Measurements from ENCODE around the gene C17orf114.

C17orf114 gene

DNA sequence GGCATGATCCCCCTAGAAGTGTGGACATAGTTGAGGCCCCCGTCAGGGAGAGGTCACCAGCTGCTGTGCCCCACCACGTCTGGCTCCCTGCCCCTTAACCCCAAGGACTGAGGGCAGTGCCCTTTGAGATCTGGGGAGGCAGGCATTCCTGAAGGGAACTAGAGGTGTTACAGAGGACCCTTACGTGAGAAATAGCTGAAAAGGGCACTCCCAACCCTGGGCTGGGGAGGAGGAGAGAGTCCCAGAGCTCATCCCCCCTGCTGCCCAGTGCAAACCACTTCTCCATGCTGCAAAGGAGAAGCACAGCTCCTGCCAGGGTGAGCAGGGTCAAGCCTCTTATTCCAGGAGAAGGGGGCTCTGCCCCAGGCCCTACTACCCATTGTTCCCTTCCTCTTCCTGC, 20.7 kb upstream of the C17orf114 start:
- no peak for DNase-seq

GRCh38 chr17:4818276-4818675, 16.1 kb upstream of the C17orf114 start:
- no peak for DNase-seq

GRCh38 chr17:4816826-4817225, 14.7 kb upstream of the C17orf114 start:
- DNase-seq = no peak

- no peak for DNase-seq
Measured at GRCh38 chr17:4815043-4815675, 13.0 kb upstream of the C17orf114 start.

GRCh38 chr17:4812690-4813089, 10.6 kb upstream of the C17orf114 start:
- no peak for DNase-seq

- no peak for DNase-seq
Measured at GRCh38 chr17:4811471-4811870, 9.3 kb upstream of the C17orf114 start.

DNA sequence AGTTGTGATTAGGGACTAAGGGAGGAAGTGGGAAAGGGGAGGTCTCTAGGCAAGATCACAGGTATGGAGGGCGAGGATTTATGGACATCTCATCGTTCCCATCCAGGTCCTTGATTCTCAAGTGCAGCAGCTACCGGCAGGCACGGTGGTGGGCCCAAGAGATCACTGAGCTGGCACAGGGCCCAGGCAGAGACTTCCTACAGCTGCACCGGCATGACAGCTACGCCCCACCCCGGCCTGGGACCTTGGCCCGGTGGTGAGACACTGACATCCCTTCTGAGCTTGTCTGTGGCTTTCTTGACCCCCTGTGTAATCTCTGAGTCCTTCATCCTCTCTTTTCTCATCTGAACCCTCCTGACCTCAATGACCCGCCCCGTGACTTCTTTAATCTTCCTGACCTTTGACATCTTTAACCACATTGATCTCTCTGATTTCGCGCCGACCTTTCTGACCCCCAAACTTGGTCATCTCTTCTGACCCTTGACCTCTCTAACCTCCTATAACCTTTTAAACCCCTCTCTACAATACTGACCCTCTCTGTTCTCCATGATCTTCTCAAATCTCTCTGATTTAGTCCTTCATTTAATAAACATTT, 8.7 kb upstream of the C17orf114 start:
- DNase-seq = no peak

DNA sequence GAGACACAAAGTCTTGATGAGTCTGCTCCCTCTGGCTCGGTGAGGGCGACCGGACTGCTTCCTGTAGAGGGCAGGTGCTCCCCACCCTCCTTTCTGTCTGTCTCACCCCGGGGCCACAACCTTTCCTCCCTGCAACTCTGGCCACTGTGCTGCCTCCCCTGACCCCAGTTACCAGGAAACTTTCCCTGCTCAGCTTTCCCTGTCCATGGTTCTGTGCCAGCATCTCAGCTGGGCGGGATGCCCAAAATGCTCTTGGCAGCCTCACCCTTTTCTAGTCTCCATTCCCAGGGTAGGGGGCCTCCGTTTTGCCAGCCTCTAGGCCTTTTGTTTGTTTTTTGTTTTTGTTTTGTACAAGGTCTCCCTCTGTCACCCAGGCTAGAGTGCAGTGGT, 6.2 kb upstream of the C17orf114 start:
- DNase-seq = no peak

DNA sequence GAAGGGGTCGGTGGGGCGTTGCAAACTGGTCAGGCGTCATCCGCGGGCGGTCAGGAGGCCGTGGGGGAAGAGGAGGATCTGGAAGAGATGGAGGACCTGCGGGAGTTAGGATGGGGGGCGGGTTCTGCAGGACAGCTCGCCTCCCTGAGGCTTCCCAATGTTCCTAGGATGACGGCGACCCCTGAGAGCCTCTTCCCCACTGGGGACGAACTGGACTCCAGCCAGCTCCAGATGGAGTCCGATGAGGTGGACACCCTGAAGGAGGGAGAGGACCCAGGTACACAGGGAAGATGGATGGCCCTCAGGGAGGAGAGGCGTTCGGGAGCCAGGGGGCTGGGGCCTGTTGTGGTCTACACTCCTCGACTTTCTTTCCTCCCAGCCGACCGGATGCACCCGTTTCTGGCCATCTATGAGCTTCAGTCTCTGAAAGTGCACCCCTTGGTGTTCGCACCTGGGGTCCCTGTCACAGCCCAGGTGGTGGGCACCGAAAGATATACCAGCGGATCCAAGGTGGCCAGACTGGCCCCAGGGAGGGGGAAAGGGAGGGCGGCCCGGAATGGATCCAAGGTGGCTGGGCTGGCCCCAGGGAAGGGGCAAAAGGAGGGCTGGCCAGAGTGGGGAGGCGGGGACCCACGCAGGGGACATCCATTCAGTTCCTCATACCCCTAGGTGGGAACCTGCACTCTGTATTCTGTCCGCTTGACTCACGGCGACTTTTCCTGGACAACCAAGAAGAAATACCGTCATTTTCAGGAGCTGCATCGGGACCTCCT, 5.7 kb upstream of the C17orf114 start:
- no peak for DNase-seq

GRCh38 chr17:4806777-4807604, 4.9 kb upstream of the C17orf114 start, which contains the start of gene PLD2:
Gene PLD2, plus strand, starts transcription at chr17:4807152. Its CDS starts 621 bp downstream, at chr17:4807773.
- peak; percentile 45 for DNase-seq

DNA sequence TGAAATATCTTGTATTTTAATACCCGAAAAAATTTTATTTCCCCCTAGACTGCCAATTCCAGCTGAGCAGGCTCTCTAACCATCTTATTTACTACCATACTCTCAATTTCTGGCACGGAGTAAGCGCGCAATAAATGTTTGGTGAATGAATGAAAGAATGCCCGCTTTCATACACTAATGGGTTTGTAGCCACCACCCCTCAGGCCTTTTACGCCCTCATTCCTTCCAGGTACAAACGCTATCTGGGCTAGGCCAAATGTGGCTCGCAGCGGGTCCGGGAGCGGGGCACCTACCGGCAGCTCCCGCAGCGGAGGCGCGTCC, 4.3 kb upstream of the C17orf114 start:
- DNase-seq = no peak

DNA sequence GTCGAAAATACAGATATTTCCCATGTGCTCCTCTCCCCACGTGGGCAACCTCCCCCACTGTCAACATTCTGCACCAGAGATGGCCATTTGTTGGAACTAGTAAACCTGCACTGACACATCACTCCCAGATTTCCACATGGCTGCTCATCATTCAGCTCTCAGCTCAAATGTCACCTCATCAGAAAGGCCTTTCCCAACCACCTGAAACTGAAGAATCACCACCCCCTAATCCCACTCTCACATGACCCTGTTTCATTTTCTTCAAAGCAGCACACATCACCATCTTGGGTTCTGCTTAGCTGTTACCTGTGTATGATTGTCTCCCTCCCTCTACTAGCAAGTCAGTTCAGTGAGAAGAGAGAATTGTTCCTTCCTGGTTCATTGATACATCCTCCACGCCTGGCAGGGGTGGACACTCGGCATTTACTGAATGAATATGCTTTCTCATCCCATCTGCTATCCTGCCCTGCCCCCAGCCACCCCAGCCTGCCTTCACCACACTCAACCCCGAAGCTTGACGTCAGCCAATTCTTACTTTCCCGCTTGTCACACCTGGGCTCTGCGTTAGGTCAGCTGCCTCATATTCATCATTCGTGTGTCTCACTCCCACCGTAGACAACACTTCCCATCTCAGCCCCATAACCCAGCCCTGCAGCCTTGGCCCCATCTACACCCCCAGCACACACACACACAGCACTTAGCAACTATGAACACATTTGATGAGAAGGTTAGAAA, 1.5 kb downstream of the C17orf114 start:
- DNase-seq = no peak

- DNase-seq = no peak
Measured at GRCh38 chr17:4796552-4796920, 5.6 kb downstream of the C17orf114 start.

GRCh38 chr17:4795168-4795567, 7.0 kb downstream of the C17orf114 start:
- DNase-seq = no peak

GRCh38 chr17:4790705-4791088, 11.4 kb downstream of the C17orf114 start:
- DNase-seq = no peak

- no peak for DNase-seq
Measured at GRCh38 chr17:4789951-4790704, 12.0 kb downstream of the C17orf114 start.

- no peak for DNase-seq
Measured at GRCh38 chr17:4789701-4789950, 12.5 kb downstream of the C17orf114 start.

GRCh38 chr17:4788807-4789700, 13.1 kb downstream of the C17orf114 start, which contains the start of gene GLTPD2:
Gene GLTPD2, plus strand, starts transcription at chr17:4788964. Its CDS starts 48 bp downstream, at chr17:4789012.
- DNase-seq = no peak

- DNase-seq = no peak
Measured at GRCh38 chr17:4788159-4788806, 13.8 kb downstream of the C17orf114 start.

GRCh38 chr17:4786516-4786915, 15.6 kb downstream of the C17orf114 start:
- no peak for DNase-seq

DNA sequence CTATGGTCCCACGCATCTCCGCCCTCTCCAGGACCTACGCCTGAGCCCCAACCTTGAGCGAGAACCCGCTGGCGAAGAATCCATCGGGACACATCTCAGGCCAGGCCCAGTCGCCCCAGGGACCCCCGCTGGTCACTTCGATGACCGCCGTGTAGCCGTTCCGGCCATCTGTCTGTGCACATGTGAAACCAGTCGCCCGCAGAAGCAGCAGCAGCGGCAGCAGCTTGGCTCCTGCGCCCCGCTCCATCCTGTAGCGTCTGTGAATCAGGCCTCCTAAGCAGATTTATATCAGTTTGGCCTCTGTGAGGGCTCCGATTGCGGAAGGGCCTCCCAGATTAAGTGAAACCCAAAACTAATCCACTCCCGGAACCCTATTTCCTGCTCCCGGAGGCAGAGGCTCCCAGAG, 16.0 kb downstream of the C17orf114 start, which contains the start of gene VMO1:
VMO1 (minus strand) TSS at position 259 of the 406 bp plus-strand sequence; CDS start at position 247, 12 bp downstream.
- no peak for DNase-seq

All from NCI-H2107 (cell line).